Ecto neural progenitor cell (in vitro differentiated cells): Measurements from ENCODE around the gene UAP1L1.

Source experiments
- DNase-seq: peaks from one replicate; pipeline ENCODE4 v3.0.0-alpha.2; 2018; ENCODE audit warnings: low spot score

Gene UAP1L1

DNA sequence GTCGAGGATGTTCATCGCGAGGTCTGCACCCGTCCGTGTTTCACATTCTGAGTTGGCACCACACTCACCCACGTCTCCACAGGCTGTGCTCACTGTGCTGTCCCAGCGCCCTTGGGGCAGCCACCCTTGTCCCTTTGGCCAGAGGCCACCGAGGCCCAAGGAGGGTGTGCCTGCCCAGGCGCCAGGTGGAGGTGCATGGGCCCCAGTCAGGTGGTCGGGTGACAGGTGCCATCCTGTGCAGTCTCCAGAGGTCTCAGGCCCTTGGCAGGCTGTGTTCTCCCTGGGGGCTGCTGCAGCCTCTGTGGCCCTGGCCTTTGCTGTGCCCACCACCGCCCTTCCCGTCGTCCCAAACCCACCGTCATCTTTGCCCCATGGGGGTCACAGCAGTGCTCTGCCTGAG is 21.9 kb downstream of the UAP1L1 start:
- DNase-seq: no peak

DNA sequence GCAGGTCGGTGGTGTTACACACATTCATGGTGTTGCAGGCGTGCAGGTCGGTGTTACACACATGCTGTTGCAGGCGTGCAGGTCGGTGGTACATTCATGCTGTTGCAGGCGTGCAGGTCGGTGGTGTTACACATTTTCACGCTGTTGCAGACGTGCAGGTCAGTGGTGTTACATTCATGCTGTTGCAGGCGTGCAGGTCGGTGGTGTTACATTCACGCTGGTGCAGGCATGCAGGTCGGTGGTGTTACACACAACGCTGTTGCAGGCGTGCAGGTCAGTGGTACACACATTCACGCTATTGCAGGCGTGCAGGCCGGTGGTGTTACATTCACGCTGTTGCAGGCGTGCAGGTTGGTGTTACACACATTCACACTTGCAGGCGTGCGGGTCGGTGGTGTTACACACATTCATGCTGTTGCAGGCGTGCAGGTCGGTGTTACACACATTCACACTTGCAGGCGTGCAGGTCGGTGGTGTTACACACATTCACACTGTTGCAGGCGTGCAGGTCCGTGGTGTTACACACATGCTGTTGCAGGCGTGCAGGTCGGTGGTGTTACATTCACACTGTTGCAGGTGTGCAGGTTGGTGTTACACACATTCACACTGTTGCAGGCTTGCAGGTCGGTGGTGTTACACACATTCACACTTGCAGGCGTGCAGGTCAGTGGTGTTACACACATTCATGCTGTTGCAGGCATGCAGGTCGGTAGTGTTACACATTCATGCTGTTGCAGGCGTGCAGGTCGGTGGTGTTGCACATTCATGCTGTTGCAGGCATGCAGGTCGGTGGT is 26.1 kb downstream of the UAP1L1 start:
- no peak for DNase-seq

DNA sequence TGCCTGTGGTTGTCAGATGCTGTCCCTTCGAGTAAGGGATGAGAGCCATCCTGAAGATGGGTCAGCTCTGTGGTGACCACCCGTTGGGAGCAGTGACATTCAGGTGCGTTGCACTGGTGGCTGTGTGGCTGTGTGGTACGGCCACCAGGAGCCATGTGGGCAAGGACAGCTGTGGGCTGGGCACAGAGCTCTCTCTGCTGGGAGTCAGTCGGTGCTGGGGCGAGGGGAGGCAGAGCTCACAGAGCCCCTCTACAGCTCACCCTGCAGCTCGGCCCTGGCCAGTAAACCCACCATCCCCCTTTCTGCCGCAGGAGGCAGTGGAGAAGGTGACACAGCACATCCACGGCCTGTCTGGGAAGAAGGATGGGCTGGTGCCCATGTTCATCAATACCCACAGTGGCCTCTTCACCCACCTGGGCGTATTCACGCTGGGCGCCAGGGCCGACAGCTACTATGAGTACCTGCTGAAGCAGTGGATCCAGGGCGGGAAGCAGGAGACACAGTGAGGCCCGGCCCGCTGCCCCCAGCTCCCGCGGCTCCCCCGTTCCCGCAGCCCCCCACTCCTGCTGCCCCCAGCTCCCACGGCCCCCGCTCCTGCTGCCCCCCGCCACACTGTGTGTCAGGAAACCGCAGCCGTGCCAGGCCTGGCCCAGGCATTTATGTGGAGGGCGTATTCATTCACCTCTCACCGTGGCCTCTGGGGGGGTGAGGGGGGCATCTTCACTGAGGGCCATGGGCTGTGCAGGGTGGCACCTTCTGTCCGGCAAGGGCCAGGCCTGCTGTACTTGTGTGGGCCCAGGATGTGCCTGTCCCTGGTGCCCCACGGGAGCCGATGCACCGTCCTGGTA is 28.7 kb downstream of the UAP1L1 start:
- DNase-seq: no peak

DNA sequence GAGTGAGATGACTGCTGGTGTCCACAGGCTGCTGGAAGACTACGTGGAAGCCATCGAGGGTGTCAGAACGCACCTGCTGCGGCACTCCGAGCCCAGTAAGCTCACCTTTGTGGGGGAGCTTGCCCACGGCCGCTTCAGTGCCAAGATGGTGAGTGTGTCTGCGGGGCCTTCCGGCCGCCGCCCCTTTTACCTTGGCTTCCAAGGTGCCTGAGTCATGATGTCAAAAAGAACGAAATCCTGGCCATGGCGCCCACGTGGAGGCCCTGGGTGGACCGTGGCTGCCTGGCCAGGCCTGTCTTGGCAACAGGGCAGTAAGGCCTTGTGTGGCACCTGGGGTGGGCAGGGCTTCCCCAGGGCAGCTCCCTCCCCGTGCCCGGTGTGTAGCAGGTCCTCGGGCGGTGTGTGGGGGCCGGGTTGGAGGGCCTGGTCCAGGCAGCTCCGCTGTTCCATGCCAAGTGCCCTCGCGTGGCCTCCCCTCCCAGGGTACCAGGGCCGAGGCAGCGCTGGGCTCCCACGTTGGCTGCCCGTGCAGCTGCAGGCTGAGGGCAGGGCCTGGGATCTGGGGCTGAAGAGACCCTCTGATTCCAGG is 29.4 kb downstream of the UAP1L1 start:
- DNase-seq: no peak

DNA sequence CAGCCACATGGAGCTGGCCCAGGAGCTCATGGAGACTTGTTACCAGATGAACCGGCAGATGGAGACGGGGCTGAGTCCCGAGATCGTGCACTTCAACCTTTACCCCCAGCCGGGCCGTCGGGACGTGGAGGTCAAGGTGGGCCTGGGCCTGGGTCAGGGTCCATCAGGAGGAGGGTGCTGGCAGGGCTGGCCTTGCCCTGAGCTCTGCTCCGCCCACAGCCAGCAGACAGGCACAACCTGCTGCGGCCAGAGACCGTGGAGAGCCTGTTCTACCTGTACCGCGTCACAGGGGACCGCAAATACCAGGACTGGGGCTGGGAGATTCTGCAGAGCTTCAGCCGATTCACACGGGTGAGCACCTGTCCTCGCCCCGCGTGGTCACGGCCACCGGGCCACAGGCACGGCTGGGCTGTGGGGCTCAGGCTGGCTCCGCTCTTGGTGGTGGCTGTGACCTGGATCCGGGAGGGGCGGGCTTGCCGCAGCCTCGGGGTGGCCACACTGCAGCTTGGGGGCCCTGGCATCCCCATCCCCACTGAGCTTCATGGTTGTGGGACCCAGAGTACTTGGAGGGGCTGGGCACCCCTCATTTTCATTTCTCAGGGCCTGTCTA is 30.1 kb downstream of the UAP1L1 start:
- DNase-seq: no peak

DNA sequence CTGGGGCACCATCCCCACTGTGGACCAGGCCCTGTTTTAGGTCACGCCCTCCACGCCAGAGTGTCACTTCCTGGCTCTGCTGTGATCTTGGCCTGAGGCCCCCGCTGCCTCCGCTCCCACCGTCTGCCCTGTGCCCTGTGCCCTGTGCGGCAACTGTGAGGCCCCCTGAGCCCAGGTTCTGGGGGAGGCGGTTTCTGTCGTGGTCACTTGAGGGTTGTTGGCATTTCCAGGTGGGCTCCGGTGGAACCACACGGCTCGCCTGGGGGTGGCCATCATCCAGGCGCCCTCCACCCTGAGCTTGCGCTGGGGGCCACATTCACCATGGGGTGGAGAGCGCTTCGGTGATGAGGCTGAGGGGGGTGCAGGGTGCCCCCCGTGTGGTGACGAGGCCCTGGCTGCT is 30.7 kb downstream of the UAP1L1 start:
- no peak for DNase-seq

DNA sequence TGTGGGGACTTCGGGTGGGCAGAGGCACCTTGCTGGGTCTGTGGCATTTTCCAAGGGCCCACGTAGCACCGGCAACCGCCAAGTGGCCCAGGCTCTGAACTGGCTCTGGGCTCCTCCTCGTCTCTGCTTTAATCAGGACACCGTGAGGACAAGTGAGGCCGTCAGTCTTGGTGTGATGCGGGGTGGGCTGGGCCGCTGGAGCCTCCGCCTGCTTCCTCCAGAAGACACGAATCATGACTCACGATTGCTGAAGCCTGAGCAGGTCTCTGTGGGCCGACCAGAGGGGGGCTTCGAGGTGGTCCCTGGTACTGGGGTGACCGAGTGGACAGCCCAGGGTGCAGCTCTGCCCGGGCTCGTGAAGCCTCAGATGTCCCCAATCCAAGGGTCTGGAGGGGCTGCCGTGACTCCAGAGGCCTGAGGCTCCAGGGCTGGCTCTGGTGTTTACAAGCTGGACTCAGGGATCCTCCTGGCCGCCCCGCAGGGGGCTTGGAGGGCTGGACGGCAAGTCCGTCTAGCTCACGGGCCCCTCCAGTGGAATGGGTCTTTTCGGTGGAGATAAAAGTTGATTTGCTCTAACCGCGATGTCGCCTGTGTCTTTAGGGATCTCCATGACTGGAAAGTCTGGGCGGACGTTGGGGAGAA is 31.4 kb downstream of the UAP1L1 start:
- no peak for DNase-seq

DNA sequence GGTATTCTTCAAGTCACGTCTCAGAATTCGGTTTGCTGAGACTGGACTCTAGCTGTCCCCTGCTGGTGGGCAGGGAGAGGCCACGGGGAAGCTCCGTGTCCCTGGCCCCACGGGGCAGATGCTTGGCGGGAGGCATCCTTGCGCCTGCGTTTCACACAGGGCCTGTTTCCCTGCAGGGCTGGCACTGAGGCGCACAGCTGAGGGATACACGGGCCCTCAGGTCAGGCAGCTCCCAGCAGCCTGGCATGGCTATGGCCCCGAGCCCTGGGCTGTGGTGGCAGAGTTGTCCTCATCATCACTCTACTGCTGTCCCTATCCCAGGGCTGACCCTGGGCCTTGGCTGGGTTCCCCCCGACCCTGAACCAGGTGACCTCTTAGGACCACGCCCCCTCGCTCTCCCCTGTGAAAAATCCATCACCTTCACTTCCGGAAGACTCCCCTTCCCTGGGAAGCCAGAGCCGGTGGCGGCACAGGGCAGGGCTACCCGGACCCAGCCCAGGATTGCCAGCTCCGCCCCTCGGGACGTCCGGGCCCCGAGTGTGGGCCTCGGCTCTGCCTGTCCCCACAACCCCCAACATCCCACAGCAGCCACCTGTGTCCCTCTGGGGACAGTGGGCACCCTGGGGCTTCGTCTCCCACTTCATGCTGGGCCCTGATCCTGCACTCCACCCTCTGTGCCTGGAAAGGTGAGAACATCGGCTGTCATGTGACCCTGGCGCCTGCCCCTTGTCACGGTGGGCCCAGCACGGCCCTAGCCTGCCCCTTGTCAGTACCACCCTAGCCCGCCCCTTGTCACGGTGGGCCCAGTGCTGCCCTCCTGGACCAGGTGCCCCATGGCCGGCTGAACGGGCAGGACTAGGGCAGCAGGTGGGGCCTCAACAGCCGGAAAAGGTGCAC is 32.2 kb downstream of the UAP1L1 start:
- DNase-seq: no peak

DNA sequence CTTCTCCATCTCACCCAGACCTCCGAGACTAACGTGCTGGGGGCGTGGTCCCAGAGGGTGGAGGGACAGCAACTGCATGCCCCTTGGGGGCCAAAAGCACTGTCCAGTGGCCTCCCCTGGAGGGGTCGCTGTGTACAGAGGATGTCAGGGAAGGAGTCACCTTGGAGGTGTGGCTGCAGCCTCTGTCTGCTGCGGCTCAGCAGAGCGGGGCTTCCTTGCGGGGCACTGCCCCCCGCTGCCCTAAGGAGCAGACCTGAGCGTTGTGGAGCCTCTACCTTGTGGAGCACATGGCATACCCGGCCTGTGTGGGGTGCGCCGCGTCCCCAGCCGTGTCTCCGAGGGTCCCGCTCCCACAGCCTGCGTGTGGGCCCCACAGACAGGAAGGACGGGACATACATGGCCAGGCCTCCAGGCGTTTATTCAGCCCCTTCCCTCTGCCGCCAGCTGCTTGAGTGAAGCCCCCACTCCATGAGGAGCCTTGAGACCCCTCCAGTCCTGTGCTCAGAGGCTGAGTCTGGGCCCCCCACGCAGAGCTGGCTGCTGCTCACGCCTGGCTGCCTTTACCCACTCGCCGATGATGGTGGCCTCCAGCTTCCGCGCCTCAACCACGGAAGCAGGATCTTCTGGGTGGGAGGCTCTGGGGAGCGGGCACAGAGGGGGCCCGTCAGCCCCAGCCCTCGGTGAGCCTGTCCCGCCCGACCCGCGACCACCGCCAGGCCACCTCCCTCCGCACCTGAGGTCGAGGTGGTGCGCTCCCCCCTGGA is 33.0 kb downstream of the UAP1L1 start:
- no peak for DNase-seq

DNA sequence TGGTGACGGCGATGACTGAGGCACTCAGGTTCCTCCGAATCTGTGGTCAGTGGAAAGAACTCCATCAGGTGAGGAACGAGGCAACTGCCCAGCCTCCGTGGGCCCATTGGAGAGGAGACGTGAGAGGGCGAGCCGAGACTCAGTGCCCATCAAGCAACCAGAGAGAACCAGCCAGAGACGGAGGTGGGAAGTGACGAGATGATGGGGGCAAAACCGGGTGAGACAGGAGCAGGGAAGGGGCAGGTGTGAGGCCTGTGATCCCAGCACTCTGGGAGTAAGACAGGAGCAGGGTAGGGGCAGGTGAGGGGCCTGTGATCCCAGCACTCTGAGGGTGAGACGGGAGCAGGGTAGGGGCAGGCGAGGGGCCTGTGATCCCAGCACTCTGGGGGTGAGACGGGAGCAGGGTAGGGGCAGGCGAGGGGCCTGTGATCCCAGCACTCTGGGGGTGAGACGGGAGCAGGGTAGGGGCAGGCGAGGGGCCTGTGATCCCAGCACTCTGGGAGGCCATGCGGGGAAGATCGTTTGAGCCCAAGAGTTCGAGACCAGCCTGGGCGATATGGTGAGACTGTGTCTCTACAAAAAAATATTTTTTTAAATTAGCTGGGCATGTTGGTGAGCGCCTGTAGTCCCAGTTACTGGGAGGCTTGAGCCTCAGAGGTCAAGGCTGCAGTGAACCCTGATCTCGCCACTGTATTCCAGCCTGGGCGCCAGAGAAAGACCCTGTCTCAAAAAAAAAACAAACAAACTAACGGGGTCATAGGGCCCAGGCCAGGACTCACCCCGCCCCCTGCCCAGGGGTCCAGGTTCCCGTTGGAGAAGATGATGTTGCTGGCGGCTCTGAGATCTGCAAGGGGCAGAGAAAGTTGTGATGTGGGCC is 33.8 kb downstream of the UAP1L1 start:
- DNase-seq: no peak

DNA sequence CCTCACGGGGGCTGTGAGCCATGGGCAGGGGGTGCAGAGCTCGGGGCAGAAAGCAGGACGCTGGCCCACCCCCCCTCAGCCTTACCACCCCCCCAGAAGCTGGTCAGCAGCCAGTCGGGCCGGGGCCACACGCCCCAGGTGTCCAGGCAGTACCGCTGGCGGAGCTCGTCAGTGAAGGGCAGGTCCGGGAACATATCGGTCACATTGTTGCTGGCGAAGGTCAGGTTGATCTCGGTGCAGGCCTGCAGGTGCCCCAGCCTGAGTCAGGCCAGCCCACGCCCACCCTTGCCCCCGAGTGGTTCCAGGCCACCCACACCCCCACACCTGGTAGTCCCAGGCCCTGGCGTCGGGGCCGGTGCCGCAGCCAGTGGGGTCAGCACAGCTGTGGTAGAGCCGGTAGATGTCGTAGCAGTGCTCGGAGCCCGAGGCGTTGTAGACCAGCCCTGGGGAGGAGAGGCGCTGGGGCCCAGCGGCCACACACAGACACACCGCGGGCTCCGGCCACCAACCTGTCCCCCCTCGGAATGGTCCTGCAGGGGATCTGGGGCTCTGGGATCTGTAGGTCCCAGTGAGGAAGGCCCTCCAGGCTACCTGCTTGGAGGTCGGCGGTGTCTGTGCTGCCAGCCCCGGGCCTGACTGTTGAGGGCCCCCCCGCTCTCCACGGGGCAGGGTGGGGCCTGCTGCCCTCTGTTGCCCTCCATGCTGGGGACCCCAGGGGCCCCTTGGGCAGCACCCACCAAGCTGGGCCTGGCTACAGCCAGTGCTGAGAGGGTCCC is 34.7 kb downstream of the UAP1L1 start:
- no peak for DNase-seq

DNA sequence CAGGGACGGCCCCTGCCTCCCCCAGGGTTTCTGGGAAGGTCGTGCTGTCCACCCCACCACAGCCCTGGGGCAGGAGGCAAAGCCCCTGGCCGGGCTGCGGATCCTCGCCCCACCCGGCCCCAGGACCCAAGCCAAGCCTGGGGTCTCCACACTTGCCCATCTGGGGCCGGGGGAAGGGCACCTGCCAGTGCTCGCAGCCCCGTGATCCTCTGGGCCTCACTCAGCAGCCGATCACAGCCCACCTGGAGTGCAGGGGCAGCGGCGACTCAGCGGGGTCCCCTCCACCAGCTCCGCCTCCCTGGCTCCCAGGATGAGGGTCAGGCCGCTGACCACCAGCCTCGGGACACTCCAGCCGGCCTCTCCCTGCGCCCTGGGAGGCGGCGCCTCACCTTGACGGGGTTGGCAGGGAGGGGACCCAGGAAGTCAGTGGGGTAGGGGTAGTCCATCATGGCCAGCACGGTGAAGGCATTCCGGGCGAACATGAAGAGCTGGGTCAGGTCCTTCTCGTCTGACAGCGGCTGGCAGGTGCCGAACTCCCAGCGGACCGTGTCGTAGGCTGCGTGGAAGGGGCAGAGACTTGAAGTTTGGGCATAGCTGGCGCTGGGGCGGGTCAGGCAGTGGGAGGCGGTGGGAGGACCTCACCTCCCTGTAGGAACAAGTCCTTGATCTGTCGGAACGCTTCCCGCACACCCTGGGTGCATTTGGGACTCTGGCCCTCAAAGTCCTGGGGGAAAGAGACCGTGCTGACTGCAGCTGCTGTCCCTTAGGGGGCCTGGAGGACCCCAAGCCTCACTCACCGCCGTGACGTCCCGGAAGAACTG is 35.5 kb downstream of the UAP1L1 start:
- DNase-seq: no peak

DNA sequence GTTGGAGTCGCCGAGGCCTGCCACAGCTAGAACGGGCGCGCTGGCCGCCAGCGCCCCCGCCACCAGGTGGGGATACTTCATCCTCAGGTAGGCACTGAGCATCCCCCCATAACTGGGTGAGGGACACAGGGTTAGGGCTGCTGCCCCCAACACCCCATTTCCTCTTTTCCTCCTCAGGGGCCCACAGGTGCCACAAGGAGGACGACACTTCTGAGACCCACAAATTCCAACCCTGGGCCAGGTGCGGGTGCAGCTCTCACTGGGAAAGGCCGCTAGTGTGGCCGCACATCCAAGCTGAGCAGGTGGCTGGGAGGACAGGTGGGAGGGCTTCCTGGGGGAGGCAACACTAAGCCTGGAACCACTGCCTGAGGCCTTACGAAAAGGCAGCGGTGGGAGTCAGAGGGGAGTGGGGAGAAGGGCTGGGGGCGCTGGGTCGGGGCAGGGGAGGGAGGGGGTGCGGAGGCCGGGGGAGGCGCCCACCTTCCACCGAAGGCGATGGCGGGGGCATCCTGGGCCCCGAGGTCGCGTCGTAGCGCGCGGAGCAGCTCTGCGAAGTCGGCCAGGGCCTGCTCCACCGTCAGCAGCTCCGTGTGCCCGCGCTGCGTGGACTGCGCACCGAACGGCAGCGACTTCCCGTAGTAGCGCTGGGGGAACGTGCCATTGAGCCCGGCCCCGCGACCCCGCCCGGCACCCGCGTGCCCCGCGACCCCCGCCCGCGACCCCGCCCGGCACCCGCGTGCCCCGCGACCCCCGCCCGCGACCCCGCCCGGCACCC is 36.3 kb downstream of the UAP1L1 start:
- no peak for DNase-seq

DNA sequence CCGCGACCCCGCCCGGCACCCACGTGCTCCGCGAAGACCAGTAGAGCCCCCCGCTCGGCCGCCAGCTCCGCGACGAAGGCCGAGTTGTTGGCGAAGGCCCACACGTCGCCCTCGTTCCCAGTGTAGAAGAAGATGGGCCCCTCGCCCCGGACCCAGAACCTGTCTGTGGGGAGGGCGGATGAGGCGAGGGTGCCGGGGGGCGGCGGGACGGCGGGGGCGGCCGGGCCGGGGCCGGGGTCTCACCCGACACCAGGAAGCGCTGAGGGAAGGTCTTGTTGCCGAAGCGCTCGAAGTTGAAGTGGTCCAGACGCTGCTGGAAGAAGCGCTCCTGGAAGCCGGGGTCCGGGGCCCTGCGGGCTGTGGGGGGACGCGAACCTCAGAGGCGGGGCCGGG is 36.9 kb downstream of the UAP1L1 start:
- no peak for DNase-seq

DNA sequence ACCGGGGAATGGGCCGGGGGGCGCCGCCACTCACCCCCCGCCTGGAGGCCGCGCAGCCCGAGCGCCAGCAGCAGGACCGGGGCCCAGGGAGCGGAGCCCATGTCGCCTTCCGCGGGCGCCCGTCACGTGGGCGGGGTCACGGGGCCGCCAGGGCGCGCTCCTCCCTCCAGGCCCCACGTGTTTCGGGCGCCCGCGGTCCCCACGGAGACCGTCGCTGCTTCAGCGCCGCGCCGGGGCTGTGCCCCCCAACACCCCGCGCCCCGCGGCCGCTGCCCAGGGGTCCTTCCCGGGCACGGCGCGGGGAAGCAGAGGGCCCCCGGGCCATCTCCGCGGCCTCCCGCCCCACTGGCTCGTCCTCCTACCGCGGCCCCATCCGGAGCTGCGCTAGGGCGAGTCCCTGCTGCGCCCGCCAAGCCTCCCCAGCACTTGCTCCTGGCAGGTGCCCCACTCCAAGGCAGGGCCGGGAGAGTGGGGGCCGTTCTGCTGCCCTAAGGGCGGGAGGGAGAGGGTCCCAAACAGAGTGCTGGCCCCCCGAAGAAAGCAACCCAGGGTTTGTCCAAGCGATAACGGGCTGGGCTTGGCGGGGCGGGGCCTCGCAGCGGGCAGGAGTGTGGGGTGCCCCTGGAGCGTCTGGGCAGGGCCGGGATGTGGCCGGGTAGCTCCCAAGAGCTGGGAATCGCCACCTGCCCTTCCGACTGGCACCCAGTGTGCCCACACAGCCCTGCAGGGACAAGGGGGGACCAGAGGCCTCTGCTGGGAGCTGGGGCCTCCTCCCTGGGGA is 37.5 kb downstream of the UAP1L1 start, which contains the start of gene DPP7:
Gene DPP7 (minus strand): TSS at position 121 of the 781 bp plus-strand sequence. CDS start 20 bp downstream, at position 101.
- DNase-seq: peak; percentile 65
